Peyer's patch (tissue), 4 donors: Measurements from ENCODE around the gene MED13L.

Experiments used
- POLR2A ChIP-seq, 2 donors: fragments of 450-650 bp; IDR thresholded peaks; one replicate each; pipeline ENCODE4 v1.5.1; 2017; ENCODE audit warnings: antibody characterized with exemption in 2 of 2, mild to moderate bottlenecking in 2 of 2, moderate library complexity in 2 of 2
- TF ChIP-seq, protein P1 (sequence below), 6 experiments: fragments of 450-650 bp in 4 of 6; fragments of 200-600 bp in 2 of 6; sonication (generic) in 1 of 6; IDR thresholded peaks; one replicate each; pipeline ENCODE4 v1.5.1; 2017 to 2019; ENCODE audit warnings: antibody characterized with exemption in 6 of 6, mild to moderate bottlenecking in 3 of 6, moderate library complexity in 1 of 6

- TF ChIP-seq, protein P1, sequence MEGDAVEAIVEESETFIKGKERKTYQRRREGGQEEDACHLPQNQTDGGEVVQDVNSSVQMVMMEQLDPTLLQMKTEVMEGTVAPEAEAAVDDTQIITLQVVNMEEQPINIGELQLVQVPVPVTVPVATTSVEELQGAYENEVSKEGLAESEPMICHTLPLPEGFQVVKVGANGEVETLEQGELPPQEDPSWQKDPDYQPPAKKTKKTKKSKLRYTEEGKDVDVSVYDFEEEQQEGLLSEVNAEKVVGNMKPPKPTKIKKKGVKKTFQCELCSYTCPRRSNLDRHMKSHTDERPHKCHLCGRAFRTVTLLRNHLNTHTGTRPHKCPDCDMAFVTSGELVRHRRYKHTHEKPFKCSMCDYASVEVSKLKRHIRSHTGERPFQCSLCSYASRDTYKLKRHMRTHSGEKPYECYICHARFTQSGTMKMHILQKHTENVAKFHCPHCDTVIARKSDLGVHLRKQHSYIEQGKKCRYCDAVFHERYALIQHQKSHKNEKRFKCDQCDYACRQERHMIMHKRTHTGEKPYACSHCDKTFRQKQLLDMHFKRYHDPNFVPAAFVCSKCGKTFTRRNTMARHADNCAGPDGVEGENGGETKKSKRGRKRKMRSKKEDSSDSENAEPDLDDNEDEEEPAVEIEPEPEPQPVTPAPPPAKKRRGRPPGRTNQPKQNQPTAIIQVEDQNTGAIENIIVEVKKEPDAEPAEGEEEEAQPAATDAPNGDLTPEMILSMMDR (IDR thresholded peaks at IDR 0.05): no peak
- no peak for TF ChIP-seq POLR2A (IDR thresholded peaks at IDR 0.05)
These were observed 243.7 kb downstream of the MED13L start for GRCh38 chr12:116033765-116034164.
